Measurements from ENCODE around the gene VASH2.

The VASH2 gene

GRCh38 chr1:212967801-212968200 is 17.5 kb downstream of the VASH2 start:
- no peaks in the 10 kb centered on the region for H3K9me3 ChIP-seq (ENCODE audit: control insufficient read depth, insufficient read depth, low read length)
- H3K27ac ChIP-seq (ENCODE audit: low read length): no peak overlapping the region
- H3K36me3 ChIP-seq (ENCODE audit: control insufficient read depth, insufficient read depth, low read length): peaks cover 52% of the 10 kb centered on the region
- DNase-seq (ENCODE audit: low read depth, low spot score): peak; percentile 48
- no peaks in the 10 kb centered on the region for H3K27me3 ChIP-seq (ENCODE audit: control insufficient read depth, insufficient read depth, low read length)
- H3K4me1 ChIP-seq (ENCODE audit: control insufficient read depth, insufficient read depth, low read length): peaks cover 2% of the 10 kb centered on the region; the same call in 1 of the 2 replicates
- no CpG with 5 or more reads among the region's 8 CpGs for WGBS (ENCODE audit: insufficient coverage, insufficient read length)
- H3K4me3 ChIP-seq (ENCODE audit: low read length): no peak overlapping the region

GRCh38 chr1:212968368-212968863 is 18.1 kb downstream of the VASH2 start:
- Histone ChIP-seq H3K4me3 (ENCODE audit: low read length) (no peak overlapping the region), H3K4me1 (ENCODE audit: control insufficient read depth, insufficient read depth, low read length) (peaks cover 2% of the 10 kb centered on the region; the same call in 1 of the 2 replicates), H3K9me3 (ENCODE audit: control insufficient read depth, insufficient read depth, low read length) (no peaks in the 10 kb centered on the region), H3K36me3 (ENCODE audit: control insufficient read depth, insufficient read depth, low read length) (peaks cover 49% of the 10 kb centered on the region), H3K27ac (ENCODE audit: low read length) (no peak overlapping the region), H3K27me3 (ENCODE audit: control insufficient read depth, insufficient read depth, low read length) (no peaks in the 10 kb centered on the region)
- WGBS (ENCODE audit: insufficient coverage, insufficient read length): no CpG with 5 or more reads among the region's 3 CpGs
- DNase-seq (ENCODE audit: low read depth, low spot score): no peak

GRCh38 chr1:212970085-212970484 is 19.7 kb downstream of the VASH2 start:
- no CpG with 5 or more reads among the region's 4 CpGs for WGBS (ENCODE audit: insufficient coverage, insufficient read length)
- Histone ChIP-seq H3K27ac (ENCODE audit: low read length) (no peak overlapping the region), H3K36me3 (ENCODE audit: control insufficient read depth, insufficient read depth, low read length) (peaks cover 60% of the 10 kb centered on the region), H3K4me1 (ENCODE audit: control insufficient read depth, insufficient read depth, low read length) (peaks cover 2% of the 10 kb centered on the region; the same call in 1 of the 2 replicates), H3K9me3 (ENCODE audit: control insufficient read depth, insufficient read depth, low read length) (no peaks in the 10 kb centered on the region), H3K27me3 (ENCODE audit: control insufficient read depth, insufficient read depth, low read length) (no peaks in the 10 kb centered on the region), H3K4me3 (ENCODE audit: low read length) (no peak overlapping the region)
- no peak for DNase-seq (ENCODE audit: low read depth, low spot score)

GRCh38 chr1:212971312-212971711 is 21.0 kb downstream of the VASH2 start:
- no CpG with 5 or more reads among the region's 5 CpGs for WGBS (ENCODE audit: insufficient coverage, insufficient read length)

GRCh38 chr1:212973426-212973825 is 23.1 kb downstream of the VASH2 start:
- H3K27me3 ChIP-seq (ENCODE audit: control insufficient read depth, insufficient read depth, low read length): no peaks in the 10 kb centered on the region
- peaks cover 75% of the 10 kb centered on the region for H3K36me3 ChIP-seq (ENCODE audit: control insufficient read depth, insufficient read depth, low read length)
- 0 out of 2 replicates have a peak, but pooled peaks cover 1% of the 10 kb centered on the region for H3K4me1 ChIP-seq (ENCODE audit: control insufficient read depth, insufficient read depth, low read length)
- no peak for DNase-seq (ENCODE audit: low read depth, low spot score)
- no CpG with 5 or more reads among the region's 4 CpGs for WGBS (ENCODE audit: insufficient coverage, insufficient read length)
- H3K9me3 ChIP-seq (ENCODE audit: control insufficient read depth, insufficient read depth, low read length): no peaks in the 10 kb centered on the region
- H3K27ac ChIP-seq (ENCODE audit: low read length): no peak overlapping the region
- H3K4me3 ChIP-seq (ENCODE audit: low read length): no peak overlapping the region

More at GRCh38 chr1:212971312-212971711, 21.0 kb downstream of the VASH2 start:
- no peaks in the 10 kb centered on the region for H3K9me3 ChIP-seq (ENCODE audit: control insufficient read depth, insufficient read depth, low read length)
- peaks cover 2% of the 10 kb centered on the region; the same call in 1 of the 2 replicates for H3K4me1 ChIP-seq (ENCODE audit: control insufficient read depth, insufficient read depth, low read length)
- no peak overlapping the region for H3K4me3 ChIP-seq (ENCODE audit: low read length)
- DNase-seq (ENCODE audit: low read depth, low spot score): no peak
- H3K36me3 ChIP-seq (ENCODE audit: control insufficient read depth, insufficient read depth, low read length): peaks cover 64% of the 10 kb centered on the region
- H3K27ac ChIP-seq (ENCODE audit: low read length): no peak overlapping the region
- H3K27me3 ChIP-seq (ENCODE audit: control insufficient read depth, insufficient read depth, low read length): no peaks in the 10 kb centered on the region

- no CpG with 5 or more reads among the region's 8 CpGs for WGBS (ENCODE audit: insufficient coverage, insufficient read length)
- Histone ChIP-seq H3K4me3 (ENCODE audit: low read length) (no peak overlapping the region), H3K9me3 (ENCODE audit: control insufficient read depth, insufficient read depth, low read length) (no peaks in the 10 kb centered on the region), H3K27me3 (ENCODE audit: control insufficient read depth, insufficient read depth, low read length) (no peaks in the 10 kb centered on the region), H3K4me1 (ENCODE audit: control insufficient read depth, insufficient read depth, low read length) (0 out of 2 replicates have a peak, but pooled peaks cover 1% of the 10 kb centered on the region), H3K36me3 (ENCODE audit: control insufficient read depth, insufficient read depth, low read length) (peaks cover 71% of the 10 kb centered on the region), H3K27ac (ENCODE audit: low read length) (no peak overlapping the region)
- DNase-seq (ENCODE audit: low read depth, low spot score): no peak
Observed at GRCh38 chr1:212973899-212974298, 23.6 kb downstream of the VASH2 start.

- Histone ChIP-seq H3K4me1 (ENCODE audit: control insufficient read depth, insufficient read depth, low read length) (0 out of 2 replicates have a peak, but pooled peaks cover 1% of the 10 kb centered on the region), H3K27ac (ENCODE audit: low read length) (no peak overlapping the region), H3K27me3 (ENCODE audit: control insufficient read depth, insufficient read depth, low read length) (no peaks in the 10 kb centered on the region), H3K4me3 (ENCODE audit: low read length) (no peak overlapping the region), H3K36me3 (ENCODE audit: control insufficient read depth, insufficient read depth, low read length) (peaks cover 75% of the 10 kb centered on the region), H3K9me3 (ENCODE audit: control insufficient read depth, insufficient read depth, low read length) (no peaks in the 10 kb centered on the region)
- no peak for DNase-seq (ENCODE audit: low read depth, low spot score)
- WGBS (ENCODE audit: insufficient coverage, insufficient read length): no CpG with 5 or more reads among the region's 6 CpGs
Observed at GRCh38 chr1:212974711-212975110, 24.4 kb downstream of the VASH2 start.

GRCh38 chr1:212975111-212975918 is 25.0 kb downstream of the VASH2 start:
- Histone ChIP-seq H3K4me3 (ENCODE audit: low read length) (no peak overlapping the region), H3K27me3 (ENCODE audit: control insufficient read depth, insufficient read depth, low read length) (no peaks in the 10 kb centered on the region), H3K27ac (ENCODE audit: low read length) (no peak overlapping the region), H3K36me3 (ENCODE audit: control insufficient read depth, insufficient read depth, low read length) (peaks cover 70% of the 10 kb centered on the region), H3K4me1 (ENCODE audit: control insufficient read depth, insufficient read depth, low read length) (0 out of 2 replicates have a peak, but pooled peaks cover 1% of the 10 kb centered on the region), H3K9me3 (ENCODE audit: control insufficient read depth, insufficient read depth, low read length) (no peaks in the 10 kb centered on the region)
- WGBS (ENCODE audit: insufficient coverage, insufficient read length): no CpG with 5 or more reads among the region's 10 CpGs
- DNase-seq (ENCODE audit: low read depth, low spot score): no peak

- H3K27me3 ChIP-seq (ENCODE audit: control insufficient read depth, insufficient read depth, low read length): no peaks in the 10 kb centered on the region
- peaks cover 69% of the 10 kb centered on the region for H3K36me3 ChIP-seq (ENCODE audit: control insufficient read depth, insufficient read depth, low read length)
- no peak for DNase-seq (ENCODE audit: low read depth, low spot score)
- no peak overlapping the region for H3K27ac ChIP-seq (ENCODE audit: low read length)
- H3K9me3 ChIP-seq (ENCODE audit: control insufficient read depth, insufficient read depth, low read length): no peaks in the 10 kb centered on the region
- H3K4me1 ChIP-seq (ENCODE audit: control insufficient read depth, insufficient read depth, low read length): 0 out of 2 replicates have a peak, but pooled peaks cover 1% of the 10 kb centered on the region
- WGBS (ENCODE audit: insufficient coverage, insufficient read length): no CpG with 5 or more reads among the region's 9 CpGs
- H3K4me3 ChIP-seq (ENCODE audit: low read length): no peak overlapping the region
Observed at GRCh38 chr1:212976586-212976985, 26.2 kb downstream of the VASH2 start.

- DNase-seq (ENCODE audit: low read depth, low spot score): no peak
- Histone ChIP-seq H3K9me3 (ENCODE audit: control insufficient read depth, insufficient read depth, low read length) (no peaks in the 10 kb centered on the region), H3K27ac (ENCODE audit: low read length) (no peak overlapping the region), H3K4me1 (ENCODE audit: control insufficient read depth, insufficient read depth, low read length) (peaks cover 3% of the 10 kb centered on the region; the same call in 1 of the 2 replicates), H3K27me3 (ENCODE audit: control insufficient read depth, insufficient read depth, low read length) (no peaks in the 10 kb centered on the region), H3K36me3 (ENCODE audit: control insufficient read depth, insufficient read depth, low read length) (peaks cover 59% of the 10 kb centered on the region), H3K4me3 (ENCODE audit: low read length) (no peak overlapping the region)
- no CpG with 5 or more reads among the region's 16 CpGs for WGBS (ENCODE audit: insufficient coverage, insufficient read length)
Observed at GRCh38 chr1:212977781-212978645, 27.7 kb downstream of the VASH2 start.

All from iPS DF 6.9 (cell line).